Measurements from ENCODE around the gene PCSK7.
"Not testable (repeated sequence)": the region's sequence is repeated elsewhere in the genome, so short reads cannot be mapped to it uniquely, and the experiment has no call there.

PCSK7 gene

DNA sequence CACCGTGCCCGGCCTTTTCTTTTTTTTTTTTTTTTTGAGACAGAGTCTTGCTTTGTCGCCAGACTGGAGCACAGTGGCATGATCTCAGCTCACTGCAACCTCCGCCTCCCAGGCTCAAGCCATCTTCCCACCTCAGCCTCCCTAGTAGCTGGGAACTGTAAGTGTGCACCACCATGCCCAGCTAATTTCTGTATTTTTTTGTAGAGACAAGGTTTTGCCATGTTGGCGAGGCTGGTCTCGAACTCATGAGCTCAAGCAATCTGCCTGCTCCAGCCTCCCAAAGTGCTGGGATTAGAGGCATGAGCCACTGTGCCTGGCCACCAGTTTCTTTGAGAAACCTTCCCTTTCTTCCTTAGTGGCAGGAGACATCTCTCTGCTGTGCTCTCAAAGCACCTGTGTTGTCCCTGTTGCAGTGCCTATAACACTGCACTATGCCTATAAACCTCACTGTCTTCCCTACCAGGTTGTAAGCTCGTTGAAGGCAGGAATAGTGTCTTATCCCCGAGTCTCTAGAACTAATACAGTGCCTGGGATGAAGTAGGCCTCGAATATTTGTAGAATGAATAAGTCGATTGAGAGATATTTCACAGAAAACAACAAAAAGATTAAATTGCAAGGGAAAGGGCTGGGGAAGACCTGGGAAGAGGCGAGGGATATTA, 19.0 kb downstream of the PCSK7 start:
- DNase-seq, result no peak

DNA sequence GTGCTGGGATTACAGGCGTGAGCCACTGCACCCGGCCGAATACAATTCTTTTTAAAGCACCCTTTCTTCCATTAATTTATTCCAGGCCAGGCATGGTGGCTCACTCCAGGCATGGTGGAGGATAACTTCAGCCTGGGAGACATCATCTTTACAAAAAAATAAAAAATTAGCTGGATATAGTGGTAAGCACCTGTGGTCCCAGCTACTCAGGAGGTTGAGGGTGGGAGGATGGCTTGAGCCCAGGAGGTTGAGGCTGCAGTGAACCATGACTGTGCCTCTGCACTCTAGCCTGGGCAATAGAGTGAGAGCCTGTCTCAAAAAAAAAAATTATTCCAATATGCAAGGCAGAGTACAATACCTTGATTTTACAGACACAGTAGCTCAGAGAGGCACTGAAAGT, 21.3 kb downstream of the PCSK7 start:
- DNase-seq, result no peak

GRCh38 chr11:117209351-117210125, 22.3 kb downstream of the PCSK7 start:
- not testable (repeated sequence) for DNase-seq

GRCh38 chr11:117208710-117209109, 23.2 kb downstream of the PCSK7 start:
- not testable (repeated sequence) for DNase-seq

DNA sequence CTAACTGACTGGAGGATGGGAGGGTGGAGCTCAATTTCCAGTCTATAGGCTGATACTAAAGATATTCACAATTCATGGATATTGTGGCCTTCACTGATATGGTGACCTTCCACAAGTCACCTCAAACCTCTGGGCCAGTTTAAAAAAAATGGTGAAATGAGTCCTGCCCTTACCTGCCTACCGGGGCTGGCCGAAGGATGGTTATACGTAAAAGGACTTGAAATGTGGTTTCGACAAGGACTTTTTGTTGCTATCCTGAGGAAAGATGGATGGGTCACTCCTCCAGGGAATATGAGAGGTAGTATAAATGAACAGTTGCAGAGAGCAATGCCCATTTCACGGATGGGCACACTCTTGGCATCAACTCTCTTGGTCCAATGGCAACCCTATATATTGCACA, 24.4 kb downstream of the PCSK7 start:
- not testable (repeated sequence) for DNase-seq

DNA sequence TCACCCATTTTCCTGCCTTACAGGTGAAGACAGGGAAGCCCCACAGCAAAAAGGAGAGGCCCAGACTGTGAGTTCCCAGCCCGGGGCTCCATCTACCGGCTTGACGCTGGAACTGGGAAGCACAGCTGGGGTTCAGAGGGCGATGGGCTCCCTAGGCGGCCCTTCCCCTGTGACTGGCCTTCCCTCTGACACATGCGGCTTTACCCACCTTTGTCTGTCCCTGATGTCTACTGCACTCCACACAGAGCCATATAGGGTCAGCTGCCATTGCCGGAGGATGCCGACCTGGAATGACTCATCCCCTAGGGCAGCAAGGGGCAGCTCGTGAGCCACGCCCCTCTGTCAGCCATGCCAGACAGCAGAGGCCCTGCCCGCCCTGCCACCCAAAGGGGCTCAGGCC, 25.0 kb downstream of the PCSK7 start:
- DNase-seq, result not testable (repeated sequence)

GRCh38 chr11:117206111-117206510, 25.8 kb downstream of the PCSK7 start:
- not testable (repeated sequence) for DNase-seq

GRCh38 chr11:117205211-117205818, 26.6 kb downstream of the PCSK7 start:
- DNase-seq, result no peak

DNA sequence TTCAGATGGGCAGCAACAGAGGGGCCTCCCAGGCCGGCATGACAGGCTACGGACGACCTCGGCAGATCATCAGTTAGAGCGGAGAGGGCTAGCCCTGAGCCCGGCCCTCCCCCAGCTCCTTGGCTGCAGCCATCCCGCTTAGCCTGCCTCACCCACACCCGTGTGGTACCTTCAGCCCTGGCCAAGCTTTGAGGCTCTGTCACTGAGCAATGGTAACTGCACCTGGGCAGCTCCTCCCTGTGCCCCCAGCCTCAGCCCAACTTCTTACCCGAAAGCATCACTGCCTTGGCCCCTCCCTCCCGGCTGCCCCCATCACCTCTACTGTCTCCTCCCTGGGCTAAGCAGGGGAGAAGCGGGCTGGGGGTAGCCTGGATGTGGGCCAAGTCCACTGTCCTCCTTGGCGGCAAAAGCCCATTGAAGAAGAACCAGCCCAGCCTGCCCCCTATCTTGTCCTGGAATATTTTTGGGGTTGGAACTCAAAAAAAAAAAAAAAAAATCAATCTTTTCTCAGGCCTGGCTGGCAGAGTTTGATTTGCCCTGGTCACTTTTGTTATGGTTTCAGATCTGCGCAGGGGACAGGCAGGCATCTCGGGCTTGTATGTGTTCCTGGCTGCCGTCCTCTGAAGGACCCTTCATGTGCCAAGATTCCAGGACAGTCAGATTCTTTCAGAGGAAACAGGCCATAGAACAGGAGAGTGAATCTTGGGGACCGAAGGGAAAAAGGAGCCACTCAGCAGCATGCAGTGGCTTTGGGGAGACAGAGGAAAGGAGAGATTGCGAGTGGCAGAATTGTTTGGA, 27.4 kb downstream of the PCSK7 start:
- DNase-seq, result no peak

- no peak for DNase-seq
These were observed 28.8 kb downstream of the PCSK7 start for GRCh38 chr11:117203069-117203407.

DNA sequence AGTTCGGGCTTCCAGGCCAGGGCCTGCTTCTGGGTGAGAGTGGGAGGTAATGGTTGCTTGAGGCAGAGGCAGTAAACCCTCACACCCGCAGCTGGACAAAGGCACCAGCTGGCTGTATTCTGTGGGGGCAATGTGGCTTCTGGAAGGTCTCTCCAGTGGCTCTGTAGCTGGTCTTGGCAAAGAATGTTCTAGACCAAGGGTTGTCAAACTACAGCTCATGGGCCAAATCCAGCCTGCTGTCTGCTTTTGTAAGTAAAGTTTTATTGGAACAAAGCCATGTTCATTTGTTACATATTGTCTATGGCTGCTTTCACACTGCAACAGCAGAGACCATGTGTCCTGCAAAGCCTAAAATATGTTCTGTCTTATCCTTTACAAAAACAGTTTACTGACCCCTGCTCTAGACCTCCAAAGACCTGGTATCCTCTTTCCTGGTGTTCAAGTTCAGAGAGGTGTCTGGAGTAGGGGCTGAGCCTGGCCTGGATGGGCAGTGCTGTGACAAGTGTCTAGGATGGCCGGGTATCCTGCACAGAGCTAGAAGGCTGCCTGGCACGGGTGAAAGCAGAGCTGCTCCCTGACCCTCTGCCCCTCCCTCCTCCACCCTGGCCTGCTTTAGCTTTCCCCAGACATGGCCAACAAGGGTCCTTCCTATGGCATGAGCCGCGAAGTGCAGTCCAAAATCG, 29.3 kb downstream of the PCSK7 start:
- no peak for DNase-seq

GRCh38 chr11:117201658-117202305, 30.1 kb downstream of the PCSK7 start:
- DNase-seq, result no peak

DNA sequence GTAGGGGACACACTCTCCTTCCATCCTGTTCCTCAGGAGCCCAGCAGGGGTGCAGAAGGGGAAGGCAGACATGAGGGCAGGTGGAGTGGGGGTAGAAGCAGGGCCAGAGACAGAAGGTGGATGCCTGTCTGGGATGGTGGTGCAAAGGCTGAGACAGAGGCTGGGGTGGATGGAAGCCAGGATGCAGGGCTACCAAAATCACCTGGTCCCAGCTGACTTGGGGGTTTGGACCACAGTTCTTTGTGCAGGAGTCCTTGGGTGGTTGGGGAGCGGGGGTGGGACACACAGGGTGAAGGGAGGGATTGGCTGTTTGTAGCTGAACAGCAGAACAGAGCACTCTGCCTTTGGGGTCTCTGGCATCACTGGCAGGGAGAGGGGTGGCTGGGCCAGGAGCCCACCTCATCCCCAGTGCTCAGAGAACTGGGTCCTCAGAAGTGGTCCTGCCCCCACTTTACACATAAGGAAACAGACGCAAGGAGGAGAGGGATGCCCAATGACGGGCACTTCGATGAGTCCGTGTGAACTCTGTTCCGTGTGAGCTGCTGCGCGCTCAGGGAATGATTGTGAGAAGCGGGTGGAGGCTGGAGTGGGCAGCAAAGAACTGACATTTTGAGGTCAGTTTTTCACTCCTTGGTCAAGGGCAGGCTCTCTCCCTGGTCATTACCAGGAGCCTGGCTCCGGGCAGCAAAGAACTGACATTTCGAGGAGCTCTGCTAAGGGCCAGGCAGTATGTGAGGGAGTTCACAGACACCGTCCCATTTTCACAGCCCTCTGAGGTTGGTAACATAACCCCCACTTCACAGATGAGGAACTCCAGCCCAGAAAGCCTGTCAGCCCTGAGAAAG, 30.8 kb downstream of the PCSK7 start:
- DNase-seq, result no peak

DNA sequence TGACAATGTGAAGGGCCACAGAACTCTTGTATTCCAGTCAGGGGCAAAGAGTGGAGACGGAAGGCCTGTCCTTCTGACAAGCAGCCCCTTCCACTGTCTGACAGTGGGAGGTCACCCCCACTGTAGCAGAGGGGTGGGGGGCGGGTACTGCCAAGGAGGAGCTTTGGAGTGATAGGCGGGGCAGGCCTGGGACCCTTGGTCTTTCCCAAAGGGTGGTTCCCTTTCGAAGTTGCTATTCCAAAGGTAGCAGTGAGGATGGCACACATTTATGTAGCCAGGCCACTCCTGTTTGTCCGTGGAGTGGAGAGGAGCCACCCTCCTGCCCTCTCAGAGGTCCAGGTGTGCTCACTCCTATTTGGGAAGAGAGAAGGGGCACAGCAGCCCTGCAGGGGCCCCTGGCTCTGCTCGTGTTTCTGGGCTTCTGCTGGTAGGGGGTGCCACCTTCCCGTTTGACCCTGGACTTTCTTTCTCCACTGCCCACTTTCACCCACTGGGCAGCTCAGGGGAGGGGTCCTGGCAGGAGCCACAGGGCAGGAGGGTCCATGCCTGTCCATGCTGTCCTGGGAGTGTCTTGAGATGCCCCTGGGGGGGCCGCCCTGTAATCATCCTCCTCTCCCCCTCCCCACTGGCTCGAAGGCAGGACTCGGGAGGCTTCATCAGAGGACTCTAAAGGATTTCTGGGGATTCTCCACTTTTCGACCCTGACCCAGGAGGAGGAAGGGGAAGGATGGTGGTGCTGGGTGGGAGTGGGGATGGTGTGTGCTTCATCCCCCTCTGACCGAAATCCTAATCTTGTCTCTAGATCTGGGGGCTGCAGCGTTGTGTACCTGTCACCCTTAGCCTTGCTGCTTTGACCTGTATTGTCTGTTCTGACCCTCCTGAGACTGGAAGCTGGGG, 31.7 kb downstream of the PCSK7 start:
- DNase-seq, result no peak

DNA sequence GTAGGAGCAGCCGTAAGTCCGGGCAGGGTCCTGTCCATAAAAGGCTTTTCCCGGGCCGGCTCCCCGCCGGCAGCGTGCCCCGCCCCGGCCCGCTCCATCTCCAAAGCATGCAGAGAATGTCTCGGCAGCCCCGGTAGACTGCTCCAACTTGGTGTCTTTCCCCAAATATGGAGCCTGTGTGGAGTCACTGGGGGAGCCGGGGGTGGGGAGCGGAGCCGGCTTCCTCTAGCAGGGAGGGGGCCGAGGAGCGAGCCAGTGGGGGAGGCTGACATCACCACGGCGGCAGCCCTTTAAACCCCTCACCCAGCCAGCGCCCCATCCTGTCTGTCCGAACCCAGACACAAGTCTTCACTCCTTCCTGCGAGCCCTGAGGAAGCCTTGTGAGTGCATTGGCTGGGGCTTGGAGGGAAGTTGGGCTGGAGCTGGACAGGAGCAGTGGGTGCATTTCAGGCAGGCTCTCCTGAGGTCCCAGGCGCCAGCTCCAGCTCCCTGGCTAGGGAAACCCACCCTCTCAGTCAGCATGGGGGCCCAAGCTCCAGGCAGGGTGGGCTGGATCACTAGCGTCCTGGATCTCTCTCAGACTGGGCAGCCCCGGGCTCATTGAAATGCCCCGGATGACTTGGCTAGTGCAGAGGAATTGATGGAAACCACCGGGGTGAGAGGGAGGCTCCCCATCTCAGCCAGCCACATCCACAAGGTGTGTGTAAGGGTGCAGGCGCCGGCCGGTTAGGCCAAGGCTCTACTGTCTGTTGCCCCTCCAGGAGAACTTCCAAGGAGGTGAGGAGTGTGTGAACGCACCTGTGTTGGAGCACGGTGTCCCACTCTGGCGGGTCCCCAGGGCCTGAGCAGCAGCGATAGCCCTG, 32.6 kb downstream of the PCSK7 start, which contains the start of gene TAGLN:
Gene TAGLN (plus strand): TSS at position 318 of the 863 bp plus-strand sequence. CDS start 3,644 bp downstream, outside the sequence.
- DNase-seq, result no peak

DNA sequence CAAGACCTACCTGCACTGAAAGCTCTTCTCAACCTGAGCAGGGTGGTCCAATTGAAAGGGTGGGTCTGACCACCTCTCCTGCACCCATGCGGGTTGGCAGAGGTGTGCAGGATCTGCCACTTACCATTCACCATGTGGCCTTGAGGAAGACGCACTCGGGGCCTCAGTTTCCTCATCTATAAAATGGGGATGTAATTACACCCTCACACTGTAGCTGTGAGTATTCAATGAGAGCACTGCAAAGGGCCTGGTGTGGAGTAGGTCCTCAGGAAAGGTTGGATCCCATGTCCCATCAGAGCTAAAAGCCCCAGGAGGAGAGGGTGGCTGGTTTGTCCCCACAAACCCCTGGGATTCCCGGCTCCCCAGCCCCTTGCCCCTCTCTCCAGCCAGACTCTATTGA, 33.3 kb downstream of the PCSK7 start:
- DNase-seq, result no peak

DNA sequence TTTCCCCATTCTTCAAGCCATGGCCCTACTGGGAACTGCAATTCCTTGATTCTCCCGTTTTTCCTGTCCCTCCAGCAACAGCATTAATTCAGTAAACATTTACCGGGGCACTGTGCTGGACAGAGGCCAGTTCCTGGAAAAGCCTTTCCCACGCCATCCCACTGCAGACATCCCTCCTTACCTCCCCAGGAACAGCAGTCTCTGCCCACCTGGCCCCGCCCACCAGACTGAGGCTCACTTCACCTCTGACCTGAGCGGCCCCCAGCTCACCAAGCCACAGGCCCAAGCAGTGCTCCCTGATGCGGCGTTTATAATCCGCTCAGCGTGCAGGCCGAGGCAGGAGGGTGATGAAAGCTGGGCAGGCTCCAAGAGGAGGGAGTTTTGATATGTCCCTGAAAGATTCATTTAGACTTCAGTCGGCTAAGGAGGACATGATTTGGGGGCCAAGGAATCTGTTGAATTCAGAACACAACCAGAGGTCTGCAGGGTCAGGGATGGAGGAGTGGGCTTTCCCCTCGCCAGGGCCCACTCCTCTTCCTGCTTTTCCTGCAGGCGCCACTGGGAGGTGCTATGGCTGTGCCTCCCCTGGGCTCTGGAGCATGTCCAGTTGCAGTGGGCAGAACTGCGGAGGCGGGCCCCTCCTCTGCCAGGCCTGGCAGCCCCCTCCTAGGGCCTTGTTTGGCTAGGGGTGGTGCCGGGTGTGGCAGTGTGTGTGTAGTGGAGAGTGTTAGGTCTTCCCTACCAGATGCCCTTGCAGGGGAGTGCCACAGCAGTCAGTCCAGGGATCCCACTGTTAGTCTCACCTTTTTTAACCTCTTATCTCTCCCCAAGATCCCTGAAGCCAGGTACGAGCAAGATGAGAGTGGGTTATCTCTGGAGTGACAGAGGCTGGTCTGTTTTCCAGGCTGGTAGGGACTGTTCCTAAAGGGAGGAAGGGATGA, 34.1 kb downstream of the PCSK7 start:
- DNase-seq, result no peak

GRCh38 chr11:117197006-117197405, 34.9 kb downstream of the PCSK7 start:
- DNase-seq, result no peak

All from NCI-H1092 (cell line).